ENCODE results near the gene ZNF519.

ZNF519 gene

DNA sequence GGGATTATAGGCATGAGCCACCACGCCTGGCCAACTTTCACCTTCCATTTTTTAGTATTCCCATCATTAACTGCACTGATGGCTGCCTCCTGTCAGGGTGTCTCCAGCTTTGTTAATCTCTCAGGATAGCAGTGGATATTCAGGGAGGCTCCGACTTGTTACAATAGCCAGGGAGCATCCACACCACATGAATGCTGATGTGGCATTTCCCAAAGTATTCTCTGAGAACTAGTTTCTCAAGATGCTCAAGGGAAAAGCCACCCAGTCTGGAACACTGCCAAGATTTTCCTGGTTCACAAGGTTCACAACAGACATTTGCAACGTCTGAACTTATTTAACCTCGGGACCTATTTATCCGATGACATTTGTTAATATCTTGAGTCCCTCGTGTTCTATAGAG is 33.8 kb downstream of the ZNF519 start:
- no peak for DNase-seq (ENCODE audit: low spot score)

DNA sequence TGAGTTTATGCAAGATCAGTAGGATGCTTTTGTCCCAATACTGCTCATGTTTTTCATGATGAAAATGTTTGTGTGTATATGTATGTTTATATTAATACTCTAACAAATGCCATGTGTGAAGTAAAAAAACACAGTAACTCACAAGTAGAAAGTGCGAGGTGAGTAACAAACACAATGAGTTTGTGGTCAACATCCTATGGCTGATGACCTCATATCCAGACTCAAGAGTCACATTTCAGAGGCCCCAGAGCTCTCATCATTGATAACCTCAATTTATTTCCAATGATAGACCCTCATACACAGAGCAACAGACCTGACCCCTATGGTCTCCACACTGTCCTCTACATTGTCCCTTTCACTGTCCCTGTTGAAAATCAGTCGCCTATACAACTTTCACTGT is 34.5 kb downstream of the ZNF519 start:
- peak; percentile 11 for DNase-seq (ENCODE audit: low spot score)

- no peak for DNase-seq (ENCODE audit: low spot score)
Measured at GRCh38 chr18:14093307-14093915, 38.8 kb downstream of the ZNF519 start.

GRCh38 chr18:14092625-14093306 is 39.5 kb downstream of the ZNF519 start:
- DNase-seq (ENCODE audit: low spot score), result no peak

GRCh38 chr18:14089781-14090180 is 42.5 kb downstream of the ZNF519 start:
- no peak for DNase-seq (ENCODE audit: low spot score)

- no peak for DNase-seq (ENCODE audit: low spot score)
Measured at GRCh38 chr18:14089191-14089590, 43.0 kb downstream of the ZNF519 start.

- peak; percentile 31 for DNase-seq (ENCODE audit: low spot score)
Measured at GRCh38 chr18:14086458-14087231, 45.6 kb downstream of the ZNF519 start.

GRCh38 chr18:14085770-14086457 is 46.3 kb downstream of the ZNF519 start:
- no peak for DNase-seq (ENCODE audit: low spot score)

DNA sequence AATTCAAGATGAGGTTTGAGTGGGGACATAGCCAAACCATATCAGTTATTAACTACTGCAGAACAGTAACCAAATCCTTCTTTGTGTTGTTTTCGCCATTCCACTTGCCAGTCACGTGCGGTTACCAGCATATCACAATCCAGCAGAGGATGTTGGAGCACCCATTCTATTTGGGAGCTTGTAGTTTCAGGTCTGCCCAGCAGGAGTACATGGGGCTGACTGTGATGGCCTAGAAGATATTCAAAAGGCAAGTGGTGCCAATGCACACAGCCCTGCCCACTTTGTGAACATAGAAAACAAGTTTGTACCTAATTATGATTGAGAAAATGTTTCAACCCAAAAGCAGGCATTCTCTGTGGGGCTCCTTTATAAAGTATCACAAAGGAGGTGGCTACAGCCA is 57.0 kb downstream of the ZNF519 start:
- no peak for DNase-seq (ENCODE audit: low spot score)

DNA sequence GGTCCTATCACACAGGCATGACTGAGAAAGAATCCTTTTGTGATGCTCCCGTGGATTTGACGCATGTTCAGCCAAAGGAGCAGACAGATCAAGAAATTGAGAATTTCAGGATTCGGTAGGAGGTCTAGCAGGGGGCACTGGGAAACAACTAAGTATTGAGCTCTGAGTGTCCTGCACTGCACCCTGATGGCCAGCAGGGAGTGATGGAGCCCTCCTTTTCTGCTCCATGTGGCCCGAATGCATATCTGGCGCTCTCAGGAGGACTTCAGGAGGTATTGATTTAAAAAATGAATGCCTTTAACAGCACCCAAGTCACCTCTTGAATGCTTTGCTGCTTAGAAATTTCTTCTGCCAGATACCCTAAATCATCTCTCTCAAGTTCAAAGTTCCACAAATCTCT is 58.0 kb downstream of the ZNF519 start:
- DNase-seq (ENCODE audit: low spot score), result no peak

DNA sequence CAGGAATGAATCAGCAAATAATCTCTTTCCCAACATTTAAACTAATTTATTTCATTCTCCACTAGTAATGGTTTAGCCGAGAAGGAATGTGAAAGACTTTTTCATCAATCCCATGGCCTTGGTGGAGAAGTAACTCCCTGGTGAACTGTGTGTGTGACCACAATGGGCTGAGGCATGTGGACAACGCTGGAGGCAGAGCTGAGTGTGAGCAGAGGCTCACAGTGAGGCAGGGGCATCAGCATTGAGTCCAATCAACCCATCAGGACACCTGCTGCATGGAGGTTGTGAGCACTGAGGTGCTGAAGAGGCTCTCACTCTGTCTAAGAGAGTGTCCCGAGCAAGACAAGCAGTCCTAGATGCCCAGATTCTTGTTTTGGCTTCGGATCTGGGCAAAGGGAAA is 78.6 kb downstream of the ZNF519 start:
- no peak for DNase-seq (ENCODE audit: low spot score)

Measured in activated CD4-positive, alpha-beta T cell treated with anti-CD3 and anti-CD28 coated beads, Interleukin-2, Interleukin-4, amounts not matched to agents 100 ng/mL and 50 ng/mL, durations not matched to agents 16 hours and 8 hours (primary cell).